Osteocyte (in vitro differentiated cells): ENCODE results near the gene SUPT3H. TPM values are rescaled to one million over a fixed set of nuclear protein-coding genes. Genes with fewer than 3 reads are reported as not detected.
"Not testable (repeated sequence)": the region's sequence is repeated elsewhere in the genome, so short reads cannot be mapped to it uniquely, and the experiment has no call there.

Experiments used
- DNase-seq: peaks from one replicate; pipeline ENCODE4 v3.0.0; 2021; ENCODE audit warnings: mixed read lengths; ENCODE audit not compliant: unreplicated experiment; ENCODE audit errors: extremely low spot score
- H3K27ac Mint-ChIP-seq: one replicate; pipeline ENCODE4 v1.8.0; 2021; ENCODE audit warnings: mild to moderate bottlenecking, mixed read lengths; ENCODE audit not compliant: unreplicated experiment
- H3K27me3 Mint-ChIP-seq: one replicate; pipeline ENCODE4 v1.8.0; 2021; ENCODE audit warnings: mixed read lengths; ENCODE audit not compliant: unreplicated experiment
- H3K36me3 Mint-ChIP-seq: one replicate; pipeline ENCODE4 v1.8.0; 2021; ENCODE audit warnings: mixed read lengths; ENCODE audit not compliant: unreplicated experiment
- H3K4me1 Mint-ChIP-seq: one replicate; pipeline ENCODE4 v1.8.0; 2021; ENCODE audit warnings: mixed read lengths; ENCODE audit not compliant: unreplicated experiment
- H3K4me3 Mint-ChIP-seq: one replicate; pipeline ENCODE4 v1.8.0; 2021; ENCODE audit warnings: mild to moderate bottlenecking, moderate library complexity, mixed read lengths; ENCODE audit not compliant: unreplicated experiment
- H3K9me3 Mint-ChIP-seq: one replicate; pipeline ENCODE4 v1.8.0; 2021; ENCODE audit warnings: mixed read lengths; ENCODE audit not compliant: unreplicated experiment
- CTCF ChIP-seq: fragments of 200-600 bp; sonication (generic); IDR thresholded peaks from 2 replicates; pipeline ENCODE4 v1.5.0; 2021; ENCODE audit warnings: antibody characterized with exemption, mild to moderate bottlenecking, moderate library complexity
- total RNA-seq: library from RNA; stranded (reverse); gene quantifications from 2 replicates; pipeline ENCODE4 v1.2.1, GENCODE V29; 2021

SUPT3H gene
- total RNA-seq, 1 donor from 2014 or later, result 13.2 TPM

- Mint-ChIP-seq H3K4me3 (no peak overlapping the region), H3K36me3 (peaks cover 5% of the 10 kb centered on the region), H3K27ac (no peak overlapping the region), H3K4me1 (no peaks in the 10 kb centered on the region), H3K9me3 (peaks cover 15% of the 10 kb centered on the region), H3K27me3 (no peaks in the 10 kb centered on the region)
- no peak for TF ChIP-seq CTCF
- no peak for DNase-seq
Observed at GRCh38 chr6:45299096-45299581, 78.6 kb downstream of the SUPT3H start.

GRCh38 chr6:45297320-45297719 is 80.4 kb downstream of the SUPT3H start:
- H3K4me3 Mint-ChIP-seq, result no peak overlapping the region
- H3K9me3 Mint-ChIP-seq, result peaks cover 22% of the 10 kb centered on the region
- H3K27me3 Mint-ChIP-seq, result no peaks in the 10 kb centered on the region
- peaks cover 15% of the 10 kb centered on the region for H3K36me3 Mint-ChIP-seq
- H3K4me1 Mint-ChIP-seq, result no peaks in the 10 kb centered on the region
- DNase-seq, result no peak
- no peak overlapping the region for H3K27ac Mint-ChIP-seq
- TF ChIP-seq CTCF, result no peak

- not testable (repeated sequence) for H3K27me3 Mint-ChIP-seq, H3K4me1 Mint-ChIP-seq, H3K27ac Mint-ChIP-seq, H3K4me3 Mint-ChIP-seq, DNase-seq
- H3K9me3 Mint-ChIP-seq, result peaks cover 34% of the 10 kb centered on the region
- H3K36me3 Mint-ChIP-seq, result peaks cover 24% of the 10 kb centered on the region
Observed at GRCh38 chr6:45294065-45294701, 83.6 kb downstream of the SUPT3H start.

DNA sequence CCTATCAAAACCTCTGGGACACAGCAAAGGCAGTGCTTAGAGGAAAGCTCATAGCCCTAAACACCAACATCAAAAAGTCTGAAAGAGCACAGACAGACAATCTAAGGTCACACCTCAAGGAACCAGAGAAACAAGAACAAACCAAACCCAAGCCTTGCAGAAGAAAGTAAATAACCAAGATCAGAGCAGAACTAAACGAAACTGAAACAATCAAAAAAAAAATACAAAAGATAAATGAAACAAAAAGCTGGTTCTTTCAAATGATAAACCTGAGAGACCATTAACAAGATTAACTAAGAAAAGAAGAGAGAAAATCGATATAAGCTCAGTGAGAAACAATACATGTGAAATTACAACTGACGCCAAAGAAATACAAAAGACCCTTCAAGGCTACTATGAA is 84.4 kb downstream of the SUPT3H start:
- Mint-ChIP-seq H3K4me1 (no peaks in the 10 kb centered on the region), H3K4me3 (no peak overlapping the region), H3K9me3 (peaks cover 34% of the 10 kb centered on the region), H3K27me3 (no peaks in the 10 kb centered on the region), H3K36me3 (peaks cover 24% of the 10 kb centered on the region), H3K27ac (no peak overlapping the region)
- no peak for DNase-seq
- TF ChIP-seq CTCF, result no peak

DNA sequence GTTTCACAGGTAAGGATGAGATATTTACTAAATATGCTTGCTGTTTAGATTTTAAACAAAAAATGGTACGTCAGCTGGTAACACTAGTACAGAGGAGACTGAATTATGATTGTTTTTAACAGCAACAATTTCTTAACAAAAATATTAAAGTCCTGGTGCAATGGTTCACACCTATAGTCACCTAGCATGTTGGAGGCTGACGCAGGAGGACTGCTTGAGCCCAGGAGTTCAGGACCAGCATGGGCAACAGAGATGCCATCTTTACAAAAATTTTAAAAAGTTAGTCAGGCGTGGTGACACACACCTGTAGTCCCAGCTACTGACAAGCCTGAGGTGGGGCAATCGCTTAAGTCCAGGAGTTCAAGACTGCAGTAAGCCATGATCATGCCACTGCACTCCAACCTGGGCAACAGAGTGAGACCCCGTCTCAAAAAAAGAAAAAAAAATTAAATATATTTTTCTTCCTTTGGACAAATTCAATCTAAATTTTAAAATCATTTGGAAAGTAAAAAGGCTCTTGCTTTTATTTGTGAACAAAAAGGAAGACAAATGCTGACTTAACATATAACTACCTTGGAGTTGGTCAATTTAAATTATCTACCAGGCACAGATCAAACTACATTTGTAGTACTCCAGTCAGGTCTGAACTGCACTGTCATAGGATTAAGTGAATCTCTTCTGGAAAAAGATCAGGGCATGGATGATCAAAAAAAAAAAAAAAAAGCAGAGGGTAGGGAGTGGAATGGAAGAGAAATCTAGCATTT is 87.8 kb downstream of the SUPT3H start:
- Mint-ChIP-seq H3K27me3 (no peaks in the 10 kb centered on the region), H3K4me3 (no peak overlapping the region), H3K27ac (no peak overlapping the region), H3K4me1 (no peaks in the 10 kb centered on the region), H3K36me3 (peaks cover 19% of the 10 kb centered on the region), H3K9me3 (peaks cover 28% of the 10 kb centered on the region)
- no peak for TF ChIP-seq CTCF
- DNase-seq, result no peak

- Mint-ChIP-seq H3K36me3 (peaks cover 14% of the 10 kb centered on the region), H3K9me3 (peaks cover 16% of the 10 kb centered on the region)
- DNase-seq, H3K4me1 Mint-ChIP-seq, H3K27me3 Mint-ChIP-seq, H3K4me3 Mint-ChIP-seq, H3K27ac Mint-ChIP-seq: not testable (repeated sequence)
Observed at GRCh38 chr6:45286707-45287106, 91.0 kb downstream of the SUPT3H start.
